Measurements from ENCODE around the gene AKAP13.
"Not testable (repeated sequence)": the region's sequence is repeated elsewhere in the genome, so short reads cannot be mapped to it uniquely, and the experiment has no call there.

Gene AKAP13

GRCh38 chr15:85570336-85570735 is 189.9 kb downstream of the AKAP13 start:
- no peak for DNase-seq (ENCODE audit: low spot score)

GRCh38 chr15:85571780-85572179 is 191.4 kb downstream of the AKAP13 start:
- DNase-seq (ENCODE audit: low spot score), result no peak

GRCh38 chr15:85576392-85576791 is 196.0 kb downstream of the AKAP13 start:
- DNase-seq (ENCODE audit: low spot score), result no peak

- DNase-seq (ENCODE audit: low spot score), result no peak
Observed at GRCh38 chr15:85578941-85579701, 198.7 kb downstream of the AKAP13 start.

GRCh38 chr15:85579957-85580694 is 199.7 kb downstream of the AKAP13 start:
- no peak for DNase-seq (ENCODE audit: low spot score)

- no peak for DNase-seq (ENCODE audit: low spot score)
Observed at GRCh38 chr15:85580879-85581278, 200.5 kb downstream of the AKAP13 start.

- no peak for DNase-seq (ENCODE audit: low spot score)
Observed at GRCh38 chr15:85581495-85581894, 201.1 kb downstream of the AKAP13 start.

- no peak for DNase-seq (ENCODE audit: low spot score)
Observed at GRCh38 chr15:85582131-85583079, 202.0 kb downstream of the AKAP13 start.

- no peak for DNase-seq (ENCODE audit: low spot score)
Observed at GRCh38 chr15:85583442-85583841, 203.0 kb downstream of the AKAP13 start.

- peak; percentile 24 for DNase-seq (ENCODE audit: low spot score)
Observed at GRCh38 chr15:85583923-85584390, 203.6 kb downstream of the AKAP13 start.

- no peak for DNase-seq (ENCODE audit: low spot score)
Observed at GRCh38 chr15:85584872-85585271, 204.5 kb downstream of the AKAP13 start.

GRCh38 chr15:85586196-85586595 is 205.8 kb downstream of the AKAP13 start:
- DNase-seq (ENCODE audit: low spot score), result not testable (repeated sequence)

GRCh38 chr15:85587707-85588411 is 207.5 kb downstream of the AKAP13 start:
- peak; percentile 55 for DNase-seq (ENCODE audit: low spot score)

- DNase-seq (ENCODE audit: low spot score), result no peak
Observed at GRCh38 chr15:85588677-85589076, 208.3 kb downstream of the AKAP13 start.

- DNase-seq (ENCODE audit: low spot score), result no peak
Observed at GRCh38 chr15:85589851-85590250, 209.4 kb downstream of the AKAP13 start.

- DNase-seq (ENCODE audit: low spot score), result no peak
Observed at GRCh38 chr15:85591622-85592021, 211.2 kb downstream of the AKAP13 start.

GRCh38 chr15:85592148-85592547 is 211.7 kb downstream of the AKAP13 start:
- DNase-seq (ENCODE audit: low spot score), result peak; percentile 23

GRCh38 chr15:85593809-85594445 is 213.5 kb downstream of the AKAP13 start:
- no peak for DNase-seq (ENCODE audit: low spot score)

- no peak for DNase-seq (ENCODE audit: low spot score)
Observed at GRCh38 chr15:85595804-85596536, 215.6 kb downstream of the AKAP13 start.

GRCh38 chr15:85597155-85597815 is 216.9 kb downstream of the AKAP13 start:
- no peak for DNase-seq (ENCODE audit: low spot score)
